Right lobe of liver (tissue), 6 donors: ENCODE data around the gene SSTR5. TPM values are rescaled to one million over a fixed set of nuclear protein-coding genes. Genes with fewer than 3 reads are reported as not detected.

Experiments
- ATAC-seq, 4 donors: fragments of 200-7000 bp; cut with Tn5 transposase; one replicate each; pipeline ENCODE4 v1.9.1; 2020; ENCODE audit warnings: mild to moderate bottlenecking in 4 of 4, moderate library complexity in 4 of 4
- DNase-seq, 3 donors: peaks; one replicate each; pipeline ENCODE4 v3.0.0-alpha.2; 2020
- H3K27ac ChIP-seq, 3 donors: fragments of 200-600 bp; one replicate each; pipeline ENCODE4 v1.8.0; 2022
- H3K27me3 ChIP-seq, 2 donors: fragments of 200-600 bp; one replicate each; pipeline ENCODE4 v1.8.0; 2022
- H3K36me3 ChIP-seq, 4 donors: fragments of 200-600 bp; sonication (generic) in 1 of 4; one replicate each; pipeline versions ENCODE4 v1.5.1 to v1.8.0; 2017 to 2022; ENCODE audit warnings: control low read depth in 1 of 4
- H3K4me1 ChIP-seq, 4 donors: fragments of 200-600 bp; sonication (generic) in 1 of 4; one replicate each; pipeline versions ENCODE4 v1.5.1 to v1.8.0; 2017 to 2022; ENCODE audit warnings: control low read depth in 1 of 4
- H3K4me3 ChIP-seq, 3 donors: fragments of 200-600 bp; one replicate each; pipeline ENCODE4 v1.8.0; 2022
- H3K9me3 ChIP-seq, 4 donors: fragments of 200-600 bp; sonication (generic) in 1 of 4; one replicate each; pipeline versions ENCODE4 v1.5.1 to v1.8.0; 2017 to 2022; ENCODE audit warnings: control low read depth in 1 of 4
- CTCF ChIP-seq, 4 donors: fragments of 200-600 bp in 3 of 4; fragments of 450-650 bp in 1 of 4; IDR thresholded peaks; one replicate each; pipeline versions ENCODE4 v1.5.1 to v1.8.0; 2016 to 2022; ENCODE audit warnings: antibody characterized with exemption in 4 of 4, mild to moderate bottlenecking in 2 of 4
- POLR2A ChIP-seq: fragments of 450-650 bp; IDR thresholded peaks from one replicate; pipeline ENCODE4 v1.6.1; 2017; ENCODE audit warnings: antibody characterized with exemption, mild to moderate bottlenecking
- WGBS: methylation state at CpG from one replicate; pipeline ENCODE4 v1.1.6; 2018; ENCODE audit warnings: low coverage, low lambda C conversion rate; ENCODE audit not compliant: insufficient coverage; ENCODE audit errors: missing lambda C conversion rate; 5-methylcytosine and 5-hydroxymethylcytosine counted together
- intact Hi-C, 2 donors: fragments of 100-400 bp; cut with DNase I; formaldehyde crosslinking; loops; one replicate each; pipeline versions ENCODE4 v1.11.2 to v1.14.1; 2022
- total RNA-seq, 6 experiments: library from RNA; depleted of rRNA in 2 of 6; stranded (reverse); fragments of >200 nt in 2 of 6; fragmentation: NEBNext Ultra II Directional in 3 of 6; extraction: Animal tissue kit (Norgen Biotek cat#: 25700) in 3 of 6; gene quantifications; one replicate each; pipeline versions ENCODE4 v1.1.0 to v1.2.4, GENCODE V29; 2016 to 2023
- donor health status: DM: no; HTN: yes; CAD: no.
- donor health status: DM: no; HTN: no; CAD: no.
- donor health status: DM: no; HTN: no; CAD: no.
- donor health status: DM: no; HTN: yes; CAD: no.
- donor health status: DM: no; HTN: yes; CAD: no.

The SSTR5 gene
- total RNA-seq, 6 experiments from 2014 or later = not detected

- 10% methylated on average over 2 of the region's 35 CpGs for WGBS
Observed at GRCh38 chr16:1099189-1100083, 26.9 kb downstream of the SSTR5 start.

GRCh38 chr16:1100084-1100800 lies 27.7 kb downstream of the SSTR5 start:
- Histone ChIP-seq H3K4me3 (no peak overlapping the region), H3K4me1 (peaks cover 0 to 3% (median 0%) of the 10 kb centered on the region in 4 donors), H3K27me3 (peaks cover 6 to 10% of the 10 kb centered on the region in 2 donors), H3K36me3 (no peaks in the 10 kb centered on the region), H3K27ac (no peak overlapping the region), H3K9me3 (no peaks in the 10 kb centered on the region)
- ATAC-seq (no peak), DNase-seq (no peak)
- WGBS = 48% methylated on average over 11 of the region's 21 CpGs
- TF ChIP-seq POLR2A (no peak), CTCF (IDR thresholded peaks at IDR 0.05) (no peak)
- intact Hi-C loops = no loop called here

More at GRCh38 chr16:1099189-1100083, 26.9 kb downstream of the SSTR5 start:
- H3K4me1 ChIP-seq = peaks cover 0 to 3% (median 0%) of the 10 kb centered on the region in 4 donors
- H3K27me3 ChIP-seq = peaks cover 6 to 10% of the 10 kb centered on the region in 2 donors
- H3K4me3 ChIP-seq = no peak overlapping the region
- intact Hi-C loops = no loop called here
- no peaks in the 10 kb centered on the region for H3K36me3 ChIP-seq
- ATAC-seq (no peak), DNase-seq (no peak)
- H3K9me3 ChIP-seq = no peaks in the 10 kb centered on the region
- TF ChIP-seq CTCF (IDR thresholded peaks at IDR 0.05) (no peak), POLR2A (no peak)
- no peak overlapping the region for H3K27ac ChIP-seq

- TF ChIP-seq CTCF (IDR thresholded peaks at IDR 0.05) (no peak), POLR2A (no peak)
- no CpG with 5 or more reads among the region's 25 CpGs for WGBS
- intact Hi-C loops = no loop called here
- Histone ChIP-seq H3K4me1 (peaks cover 0 to 3% (median 0%) of the 10 kb centered on the region in 4 donors), H3K27me3 (peaks cover 6 to 10% of the 10 kb centered on the region in 2 donors), H3K9me3 (no peaks in the 10 kb centered on the region), H3K4me3 (no peak overlapping the region), H3K36me3 (no peaks in the 10 kb centered on the region), H3K27ac (no peak overlapping the region)
- no peak for ATAC-seq
- no peak for DNase-seq
Observed at GRCh38 chr16:1101133-1101532, 28.6 kb downstream of the SSTR5 start.

- Histone ChIP-seq H3K27me3 (peaks cover 6 to 10% of the 10 kb centered on the region in 2 donors), H3K9me3 (no peaks in the 10 kb centered on the region), H3K27ac (no peak overlapping the region), H3K4me1 (peaks cover 0 to 3% (median 0%) of the 10 kb centered on the region in 4 donors), H3K4me3 (no peak overlapping the region), H3K36me3 (no peaks in the 10 kb centered on the region)
- DNase-seq (no peak), ATAC-seq (no peak)
- WGBS = 83% methylated on average over 2 of the region's 25 CpGs
- TF ChIP-seq POLR2A (no peak), CTCF (IDR thresholded peaks at IDR 0.05) (no peak)
- intact Hi-C loops = no loop called here
Observed at GRCh38 chr16:1101573-1102332, 29.2 kb downstream of the SSTR5 start.
